Adipocyte (in vitro differentiated cells): ENCODE data around the gene ERICH3.

Experiments
- DNase-seq: peaks from one replicate; pipeline ENCODE4 v3.0.0-alpha.2; 2015; ENCODE audit warnings: low read depth
- H3K27me3 ChIP-seq: replicated peaks from 2 replicates; pipeline ENCODE4 v1.7.0; 2013; ENCODE audit warnings: mild to moderate bottlenecking, low read length, moderate library complexity; ENCODE audit not compliant: control insufficient read depth, insufficient read depth
- H3K36me3 ChIP-seq: 2 replicates; pipeline ENCODE4 v1.7.0; 2013; ENCODE audit warnings: low read length, mild to moderate bottlenecking, moderate library complexity; ENCODE audit not compliant: control insufficient read depth, insufficient read depth, severe bottlenecking
- H3K4me1 ChIP-seq: 2 replicates; pipeline ENCODE4 v1.7.0; 2013; ENCODE audit warnings: mild to moderate bottlenecking, low read length, moderate library complexity; ENCODE audit not compliant: control insufficient read depth, insufficient read depth
- H3K4me3 ChIP-seq: 2 replicates; pipeline ENCODE4 v1.7.0; 2013; ENCODE audit warnings: mild to moderate bottlenecking, low read length, moderate library complexity
- H3K9ac ChIP-seq: 2 replicates; pipeline ENCODE4 v1.7.0; 2013; ENCODE audit warnings: mild to moderate bottlenecking, low read length, moderate library complexity
- H3K9me3 ChIP-seq: 2 replicates; pipeline ENCODE4 v1.7.0; 2013; ENCODE audit warnings: mild to moderate bottlenecking, low read length, moderate library complexity; ENCODE audit not compliant: control insufficient read depth

ERICH3 gene, protein sequence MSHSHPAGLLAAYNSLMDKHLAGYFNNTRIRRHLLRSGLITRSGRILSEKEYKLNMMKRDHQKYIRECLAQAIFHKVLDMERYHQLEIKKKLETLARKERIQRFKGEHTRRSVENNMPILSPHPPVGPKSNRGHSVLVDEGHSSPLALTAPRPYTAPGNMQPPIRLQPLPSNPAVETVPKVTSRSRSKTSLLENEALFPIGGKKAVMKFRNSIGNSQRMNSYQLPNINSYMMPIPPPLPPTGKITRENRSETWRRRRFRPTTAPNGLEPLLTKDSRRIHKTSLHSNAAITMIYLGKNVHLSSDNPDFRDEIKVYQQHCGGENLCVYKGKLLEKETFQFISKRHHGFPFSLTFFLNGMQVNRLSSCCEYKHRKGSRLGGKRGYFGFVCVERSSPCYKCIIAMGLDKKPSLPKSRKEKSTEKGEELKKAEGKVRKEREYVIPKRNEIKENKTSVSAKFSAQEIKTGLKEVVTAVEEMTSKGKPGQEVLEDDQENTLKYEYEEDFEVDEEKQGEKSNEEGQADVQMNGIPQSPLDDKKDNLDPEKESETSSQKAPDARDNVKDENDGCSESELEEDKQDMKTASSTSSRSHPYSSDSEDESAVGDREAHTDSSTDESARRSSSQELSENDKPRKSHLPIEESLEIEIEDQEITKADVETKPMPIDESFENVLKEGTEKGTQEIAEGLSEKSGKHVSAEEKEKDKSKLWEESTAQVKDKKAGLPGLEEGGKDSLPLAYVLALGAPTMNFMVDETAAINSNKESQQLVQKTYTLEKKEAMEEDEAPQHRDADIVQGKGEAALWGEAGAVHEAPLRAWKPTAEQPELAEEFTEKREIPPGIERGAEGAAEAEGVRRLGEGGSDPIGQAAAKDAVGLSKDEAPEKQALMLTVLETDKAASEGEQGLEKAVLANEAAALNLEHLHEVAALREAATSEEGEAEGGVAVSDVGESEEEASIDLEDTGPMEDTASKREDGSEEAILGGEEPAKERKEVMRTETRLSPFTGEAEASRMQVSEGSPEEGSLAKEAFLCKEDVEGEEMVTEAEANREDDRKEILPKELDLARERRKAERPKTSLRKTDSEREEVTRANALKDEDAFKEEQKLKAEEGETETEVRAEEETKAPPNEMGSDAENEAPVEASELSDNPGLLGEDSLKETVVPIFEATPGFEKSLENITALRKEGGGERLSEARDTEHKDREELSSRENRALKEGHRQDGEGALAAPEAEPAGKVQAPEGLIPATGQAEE (N-terminal part only)

DNA sequence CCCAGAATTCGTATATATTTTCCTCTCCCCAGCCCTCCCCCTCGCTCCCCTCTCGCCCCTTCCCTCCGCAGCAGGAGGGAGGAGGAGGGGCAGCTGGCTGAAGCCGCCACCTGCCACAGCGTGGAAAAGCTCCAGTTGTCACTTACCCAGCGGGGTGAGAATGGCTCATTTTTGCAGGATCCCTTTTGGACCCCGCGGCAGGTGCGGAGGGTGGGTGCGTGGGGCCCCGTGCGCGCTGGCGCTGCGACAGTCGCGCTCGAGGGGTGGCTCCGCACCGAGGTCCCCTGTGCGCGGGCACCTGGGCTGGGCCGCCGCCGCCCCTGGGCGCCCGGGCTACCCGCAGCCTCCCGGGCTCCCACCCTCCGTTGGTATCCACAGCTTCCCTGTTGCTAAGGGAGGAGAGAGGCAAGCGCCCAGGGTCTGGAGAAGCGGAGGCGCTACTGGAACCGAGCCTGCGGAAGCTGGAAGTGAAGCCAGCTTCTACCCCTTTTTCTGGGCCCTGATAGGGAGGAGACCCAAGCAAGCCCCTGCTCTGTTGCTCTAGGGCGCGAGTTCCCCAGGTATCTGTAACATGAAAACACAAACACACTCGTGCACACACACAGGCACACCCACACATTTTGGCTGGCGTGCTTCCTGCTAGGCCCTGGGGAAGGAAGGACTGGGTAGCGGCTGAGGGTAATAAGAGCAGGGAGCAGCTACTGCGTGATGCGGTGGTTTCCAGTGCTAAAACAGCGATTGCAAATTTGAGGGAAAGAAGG is at the start of gene ERICH3:
Gene ERICH3 (minus strand): TSS at position 442 of the 761 bp plus-strand sequence. CDS start 273 bp downstream, at position 169.
- peak; percentile 29 for DNase-seq

DNA sequence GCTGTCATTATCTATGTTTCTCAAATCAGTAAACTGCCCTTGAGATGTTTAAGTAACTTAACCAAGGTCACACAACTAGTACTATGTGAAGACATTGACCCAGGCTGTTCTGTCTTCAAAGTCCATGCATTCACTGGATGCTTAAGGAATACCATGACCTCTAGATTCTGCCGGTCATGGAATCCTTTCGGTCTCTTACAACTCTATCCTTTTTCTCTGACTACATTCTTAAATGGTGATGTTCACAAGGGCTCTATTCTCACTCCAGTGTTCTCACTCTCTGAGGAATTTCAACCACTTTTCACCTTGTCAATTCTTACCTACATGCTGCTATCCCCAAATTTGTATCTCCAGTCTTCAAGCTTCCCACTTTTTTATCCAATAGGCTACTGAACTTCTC is 44.0 kb upstream of the ERICH3 start:
- no peak overlapping the region for H3K9ac ChIP-seq
- no peaks in the 10 kb centered on the region for H3K27me3 ChIP-seq
- peaks cover 29% of the 10 kb centered on the region for H3K4me1 ChIP-seq
- H3K36me3 ChIP-seq: peaks cover 52% of the 10 kb centered on the region
- no peak overlapping the region for H3K4me3 ChIP-seq
- no peak for DNase-seq
- no peaks in the 10 kb centered on the region for H3K9me3 ChIP-seq

More for the DNA sequence above, at the start of gene ERICH3:
- Histone ChIP-seq H3K9ac (no peak within 1 kb of the TSS), H3K9me3 (peaks cover 10% of the 10 kb centered on the region), H3K27me3 (peaks cover 17% of the 10 kb centered on the region), H3K4me1 (no peaks in the 10 kb centered on the region), H3K4me3 (peak within 1 kb of the TSS; percentile 68), H3K36me3 (no peaks in the 10 kb centered on the region)

DNA sequence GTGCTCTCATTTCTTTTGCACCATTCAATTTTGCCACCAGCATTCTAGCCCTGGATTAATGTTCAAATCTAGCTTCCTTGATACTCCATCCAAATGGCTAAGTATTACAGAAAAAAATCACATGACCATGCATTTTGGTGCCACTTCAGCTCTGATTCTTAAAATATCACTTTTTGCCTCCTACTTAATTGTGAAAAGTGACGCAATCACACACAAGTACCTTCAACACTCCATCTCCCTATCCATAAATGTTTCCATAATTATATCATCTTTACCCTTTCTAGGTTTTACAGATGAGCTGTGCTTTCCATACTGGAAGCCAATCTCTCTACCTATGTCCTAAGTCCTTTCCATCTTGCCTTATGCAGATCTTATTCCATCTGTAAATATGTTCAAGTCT is 43.2 kb upstream of the ERICH3 start:
- Histone ChIP-seq H3K4me1 (peaks cover 29% of the 10 kb centered on the region), H3K36me3 (peaks cover 44% of the 10 kb centered on the region), H3K9me3 (no peaks in the 10 kb centered on the region), H3K27me3 (no peaks in the 10 kb centered on the region), H3K9ac (no peak overlapping the region), H3K4me3 (no peak overlapping the region)
- DNase-seq: no peak

DNA sequence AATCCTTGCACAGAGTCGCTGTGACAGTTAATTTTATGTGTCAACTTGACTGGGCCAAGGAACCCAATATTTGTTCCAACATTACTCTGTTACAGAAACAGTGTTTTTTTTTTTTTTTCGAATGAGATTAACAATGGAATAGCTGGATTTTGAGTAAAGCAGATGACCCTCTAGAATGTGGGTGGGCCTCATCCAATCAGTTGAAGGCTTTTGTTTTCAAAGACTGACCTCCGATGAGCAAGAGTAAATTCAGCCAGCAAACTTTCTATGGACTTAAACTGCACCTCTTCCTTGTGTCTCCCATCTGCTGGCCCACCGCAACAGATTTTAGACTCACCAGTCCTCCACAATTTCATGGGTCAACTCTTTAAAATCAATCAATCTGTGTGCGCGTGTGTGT is 42.2 kb upstream of the ERICH3 start:
- H3K36me3 ChIP-seq: peaks cover 41% of the 10 kb centered on the region
- H3K9ac ChIP-seq: no peak overlapping the region
- H3K4me1 ChIP-seq: peaks cover 29% of the 10 kb centered on the region
- H3K4me3 ChIP-seq: no peak overlapping the region
- no peaks in the 10 kb centered on the region for H3K27me3 ChIP-seq
- H3K9me3 ChIP-seq: no peaks in the 10 kb centered on the region
- no peak for DNase-seq

DNA sequence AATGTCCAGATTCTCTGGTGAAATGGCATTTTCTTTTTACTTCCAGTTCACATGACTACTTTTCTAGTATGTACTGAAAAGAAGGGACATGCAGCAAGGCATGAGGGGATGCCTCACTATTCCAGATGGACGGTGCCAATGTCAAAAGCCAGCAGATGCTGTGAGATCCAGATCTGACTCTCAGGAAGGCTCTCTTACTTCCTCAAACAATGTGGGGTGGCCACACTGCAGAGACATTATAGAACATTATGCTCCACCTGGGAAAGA is 41.6 kb upstream of the ERICH3 start:
- no peak overlapping the region for H3K4me3 ChIP-seq
- no peaks in the 10 kb centered on the region for H3K27me3 ChIP-seq
- H3K9ac ChIP-seq: no peak overlapping the region
- H3K4me1 ChIP-seq: peaks cover 29% of the 10 kb centered on the region
- peaks cover 37% of the 10 kb centered on the region for H3K36me3 ChIP-seq
- no peak for DNase-seq
- H3K9me3 ChIP-seq: no peaks in the 10 kb centered on the region

DNA sequence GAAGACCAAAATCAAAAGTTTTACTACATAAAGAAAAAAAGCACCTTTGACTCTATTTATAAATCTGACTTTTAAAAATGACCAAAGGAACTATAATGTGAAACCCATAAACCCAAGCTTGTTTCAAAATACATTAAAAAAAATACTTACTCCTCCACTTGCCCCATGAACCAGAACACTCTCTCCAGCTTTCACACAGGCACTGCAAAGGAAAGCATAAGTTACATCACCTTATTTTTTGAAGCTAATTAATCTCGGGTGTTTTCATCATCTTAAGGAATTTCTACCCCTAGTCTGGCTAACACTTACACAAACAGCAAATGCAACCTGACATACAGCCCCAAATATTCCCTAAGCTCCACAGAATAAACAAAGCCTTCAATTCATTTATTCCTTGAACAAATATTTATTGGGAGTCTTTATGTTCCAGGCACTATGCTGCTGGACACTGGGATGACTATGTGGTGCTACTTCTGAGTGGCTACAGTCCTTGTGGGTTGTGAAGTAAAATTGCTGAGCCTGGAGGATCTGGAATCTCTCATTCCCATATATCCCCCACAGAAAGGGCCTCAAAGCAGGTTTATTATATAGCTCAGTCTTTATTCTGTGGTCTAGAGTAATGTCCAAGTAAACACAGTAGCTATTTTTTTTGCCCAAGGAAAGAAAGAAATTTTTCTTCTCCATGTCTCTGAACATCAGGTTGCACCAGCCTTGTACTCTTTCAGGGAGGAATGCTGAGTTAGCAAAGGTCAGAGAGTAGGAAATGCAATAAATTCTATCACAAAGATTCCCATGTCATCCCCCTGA is 41.0 kb upstream of the ERICH3 start:
- Histone ChIP-seq H3K4me1 (peaks cover 29% of the 10 kb centered on the region), H3K27me3 (no peaks in the 10 kb centered on the region), H3K36me3 (peaks cover 32% of the 10 kb centered on the region), H3K9ac (peak overlapping the region; percentile 31), H3K4me3 (no peak overlapping the region), H3K9me3 (no peaks in the 10 kb centered on the region)
- peak; percentile 58 for DNase-seq

DNA sequence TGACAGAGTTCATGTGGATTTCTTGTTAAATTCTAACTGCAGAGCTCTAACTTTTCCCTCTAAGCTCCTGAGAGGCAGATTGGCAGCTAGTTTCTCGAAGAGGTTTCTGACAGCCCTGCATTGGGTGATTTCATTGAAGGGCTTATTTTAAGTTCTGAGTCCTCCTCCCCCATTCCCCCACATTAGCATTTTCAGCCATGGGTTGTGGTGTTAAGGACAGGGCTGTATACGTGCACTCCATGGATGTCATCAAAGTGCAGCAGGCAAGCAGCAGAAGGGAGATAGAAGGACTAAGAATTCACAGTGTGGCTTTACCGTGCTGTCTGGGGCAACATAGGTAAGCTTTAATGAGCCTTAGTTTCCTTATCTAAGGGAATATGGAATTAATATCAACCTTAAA is 40.3 kb upstream of the ERICH3 start:
- no peaks in the 10 kb centered on the region for H3K9me3 ChIP-seq
- H3K4me3 ChIP-seq: no peak overlapping the region
- DNase-seq: no peak
- H3K27me3 ChIP-seq: no peaks in the 10 kb centered on the region
- H3K9ac ChIP-seq: peak overlapping the region; percentile 9
- peaks cover 29% of the 10 kb centered on the region for H3K4me1 ChIP-seq
- peaks cover 33% of the 10 kb centered on the region for H3K36me3 ChIP-seq

DNA sequence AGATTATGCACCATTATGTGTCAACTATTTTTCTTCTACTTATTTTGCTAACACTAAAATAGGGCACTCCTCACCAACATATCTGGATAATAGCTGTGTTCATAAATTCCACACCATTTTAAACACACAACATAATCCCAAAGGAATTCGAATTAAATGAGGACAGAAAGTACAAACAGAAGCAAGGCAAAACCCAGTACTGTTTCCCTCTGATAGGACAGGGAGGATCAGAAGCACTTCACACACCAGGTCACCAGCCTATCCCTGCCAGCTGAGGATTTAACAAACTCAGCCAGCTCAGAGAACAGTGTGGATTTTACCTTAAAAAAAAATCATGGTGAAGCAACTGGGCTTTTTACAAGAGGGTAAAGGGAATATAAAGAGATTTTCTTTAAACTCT is 39.3 kb upstream of the ERICH3 start:
- Histone ChIP-seq H3K4me1 (peaks cover 29% of the 10 kb centered on the region), H3K9me3 (no peaks in the 10 kb centered on the region), H3K4me3 (no peak overlapping the region), H3K9ac (peak overlapping the region; percentile 9), H3K27me3 (no peaks in the 10 kb centered on the region), H3K36me3 (peaks cover 27% of the 10 kb centered on the region)
- peak; percentile 41 for DNase-seq

DNA sequence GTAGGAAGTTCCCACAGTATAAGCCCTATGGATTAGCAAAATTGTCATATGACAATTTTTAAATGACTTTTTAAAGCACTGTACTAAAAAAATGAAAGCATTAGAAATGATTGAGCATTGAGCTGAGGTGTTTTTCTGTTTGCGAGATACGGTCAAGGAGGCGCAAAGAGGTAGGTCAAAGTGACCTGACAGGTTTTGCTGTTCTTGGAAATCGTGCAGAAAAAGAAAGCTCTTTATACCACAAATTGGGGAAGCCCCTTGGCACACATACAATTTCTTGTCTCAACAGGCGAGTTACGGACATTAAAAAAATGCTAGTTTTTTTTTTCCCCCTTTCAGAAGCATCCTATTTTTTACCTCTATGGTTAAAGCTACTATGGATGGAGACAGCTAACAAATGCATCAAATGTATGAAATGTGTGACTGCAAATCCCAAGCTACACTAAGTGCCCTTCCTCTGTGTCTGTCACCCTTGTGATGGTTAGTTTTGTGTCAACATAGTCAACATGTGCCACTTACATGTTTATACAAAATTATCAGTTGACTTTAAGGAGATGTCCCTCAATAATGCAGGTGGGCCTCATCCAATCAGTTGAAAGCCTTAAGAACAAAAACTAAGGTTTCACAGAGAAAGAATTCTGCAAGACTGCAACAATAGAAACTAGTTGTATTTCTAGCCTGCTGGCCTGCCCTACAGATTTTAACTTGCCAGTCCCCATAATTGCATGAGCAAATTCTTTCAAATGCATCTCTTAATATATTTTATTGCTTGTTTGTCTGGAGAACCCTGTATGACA is 30.0 kb upstream of the ERICH3 start:
- Histone ChIP-seq H3K36me3 (peaks cover 45% of the 10 kb centered on the region), H3K9me3 (no peaks in the 10 kb centered on the region), H3K4me1 (no peaks in the 10 kb centered on the region), H3K9ac (no peak overlapping the region), H3K27me3 (no peaks in the 10 kb centered on the region), H3K4me3 (no peak overlapping the region)
- DNase-seq: no peak
